ENCODE measurements around the gene GNB5.
"Not testable (repeated sequence)": the region's sequence is repeated elsewhere in the genome, so short reads cannot be mapped to it uniquely, and the experiment has no call there.

GNB5 gene

DNA sequence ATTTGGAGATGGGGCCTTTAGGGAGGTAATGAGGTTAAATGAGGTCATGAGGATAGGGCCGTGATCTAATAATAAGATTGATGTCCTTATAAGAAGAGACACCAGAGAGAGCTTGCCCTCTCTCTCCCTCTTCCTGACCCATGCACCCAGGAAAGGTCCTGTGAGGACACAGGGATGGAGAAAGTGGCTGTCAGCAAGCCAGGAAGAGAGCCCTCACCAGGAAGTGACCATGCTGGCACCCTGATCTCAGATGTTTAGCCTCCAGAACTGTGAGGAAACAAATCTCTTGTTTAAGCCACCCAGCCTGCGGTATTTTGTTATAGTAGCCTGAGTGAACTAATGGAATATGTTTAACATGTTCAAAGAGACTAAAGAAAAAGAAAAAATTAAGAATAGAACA, 15.3 kb upstream of the GNB5 start:
- DNase-seq = no peak

DNA sequence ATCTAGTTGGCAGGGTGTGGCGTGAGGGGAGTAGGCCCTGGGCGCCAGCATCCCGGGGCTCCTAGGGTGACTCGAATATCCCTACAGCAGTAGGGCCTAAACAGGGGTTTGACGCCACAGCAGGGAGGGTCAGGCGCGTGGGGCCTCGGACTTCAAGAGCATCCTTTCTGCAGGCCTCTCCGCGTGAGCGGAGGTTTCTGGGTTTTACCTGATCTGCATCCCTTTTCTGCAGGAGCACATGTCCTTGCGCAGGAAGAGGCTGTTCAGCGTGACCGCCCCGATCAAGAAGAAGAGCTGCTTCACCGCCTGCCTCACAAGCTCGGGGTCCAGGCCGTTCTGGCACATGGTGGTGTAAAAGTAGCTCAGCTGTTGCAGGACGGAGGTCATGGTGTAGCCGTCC, 13.5 kb upstream of the GNB5 start:
- DNase-seq = no peak

DNA sequence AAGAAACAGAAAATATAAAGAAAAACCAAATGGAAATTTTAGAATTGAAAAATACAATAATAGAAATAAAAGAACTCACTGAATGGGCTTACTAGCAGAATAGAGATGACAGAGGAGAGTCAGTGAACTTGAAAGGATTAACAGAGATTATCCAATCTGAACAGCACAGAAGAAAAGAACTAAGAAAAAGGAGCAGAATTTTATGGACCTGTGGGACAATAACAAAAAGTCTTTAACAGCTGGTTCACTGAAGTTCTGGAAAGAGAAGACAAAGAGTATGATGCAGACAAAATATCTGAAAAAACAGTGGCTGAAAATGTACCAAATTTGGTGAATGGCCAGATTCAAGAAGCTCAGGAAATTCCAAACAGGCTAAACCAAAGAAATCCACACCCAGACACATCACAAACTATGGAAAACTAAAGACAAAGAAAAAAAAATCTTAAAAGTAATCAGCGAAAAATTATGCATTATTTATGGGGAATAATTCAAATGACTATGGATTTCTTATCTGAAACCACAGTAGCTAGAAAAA, 9.7 kb upstream of the GNB5 start:
- no peak for DNase-seq

DNA sequence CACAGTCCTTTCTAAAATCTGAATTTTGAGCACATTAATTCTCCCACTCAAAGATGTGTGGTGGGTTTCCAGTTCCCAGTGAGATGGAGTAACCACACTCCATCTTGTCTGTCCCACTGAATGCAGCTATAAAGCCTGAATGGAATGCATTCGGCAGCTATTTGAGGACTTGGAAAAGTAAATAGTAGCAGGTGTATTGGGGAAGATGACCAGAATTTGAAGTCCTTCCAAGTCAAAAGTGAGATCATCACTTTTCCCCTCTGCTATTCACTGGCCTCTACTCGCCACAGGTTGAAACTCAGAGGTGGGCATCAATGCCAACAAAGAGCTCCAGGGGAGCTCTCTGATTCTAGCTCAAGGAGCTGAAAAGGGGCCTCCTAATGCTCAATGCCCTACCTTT, 8.1 kb upstream of the GNB5 start:
- no peak for DNase-seq

DNA sequence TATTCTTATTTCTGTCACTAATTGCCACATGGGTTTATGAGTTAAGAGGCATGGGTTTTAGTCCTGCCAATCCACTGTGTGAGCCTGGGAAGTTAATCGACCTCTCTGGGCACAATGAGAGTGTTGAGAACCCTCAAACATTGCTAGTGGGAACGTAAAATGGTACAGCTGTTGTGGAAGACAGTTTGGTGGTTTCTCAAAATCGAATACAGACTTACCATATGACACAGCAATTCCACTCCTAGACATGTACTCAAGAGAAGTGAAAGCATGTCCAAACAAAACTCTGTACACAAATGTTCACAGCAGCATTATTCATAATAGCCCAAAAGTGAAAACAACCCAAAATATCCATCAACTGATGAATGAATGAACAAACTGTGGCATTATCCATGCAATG, 5.7 kb upstream of the GNB5 start:
- DNase-seq = no peak

DNA sequence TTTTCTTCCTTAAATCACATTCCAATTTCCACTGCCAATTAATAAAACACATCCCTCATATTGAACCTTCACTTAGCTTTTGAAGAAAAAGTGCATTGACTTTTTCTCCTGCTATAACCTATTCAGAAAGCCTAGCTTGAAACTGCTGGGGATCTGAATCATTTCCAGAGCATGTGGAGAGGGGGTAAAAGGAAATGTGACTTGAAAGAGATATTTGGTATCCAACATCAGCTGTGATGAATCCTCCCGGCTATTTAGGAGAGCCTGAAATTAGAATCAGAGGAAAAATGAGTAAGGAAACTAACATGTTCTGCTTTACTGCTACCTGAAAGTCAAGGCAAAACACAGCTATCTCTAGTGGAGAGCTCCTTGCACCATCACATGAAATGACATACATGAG, 2.6 kb upstream of the GNB5 start:
- DNase-seq = no peak

DNA sequence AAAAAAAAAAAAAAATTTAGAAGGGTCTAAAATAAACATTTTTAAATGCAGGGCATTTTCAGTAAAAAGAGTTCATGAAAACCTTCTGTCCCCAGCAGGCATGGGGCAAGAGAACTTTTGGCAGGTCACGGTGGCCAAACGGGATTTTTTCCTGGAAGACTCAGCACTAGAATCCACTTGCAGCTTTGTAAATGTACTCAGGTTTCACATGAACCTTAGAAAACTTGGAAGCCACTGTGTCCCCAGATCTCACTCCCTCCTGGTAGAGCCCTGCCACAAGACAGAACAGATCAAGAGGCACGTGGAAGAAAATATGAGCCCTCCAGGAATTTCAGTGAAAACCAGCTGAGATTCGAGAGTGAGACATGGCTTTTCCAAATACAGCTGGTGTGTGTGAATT, 2.1 kb upstream of the GNB5 start:
- no peak for DNase-seq

DNA sequence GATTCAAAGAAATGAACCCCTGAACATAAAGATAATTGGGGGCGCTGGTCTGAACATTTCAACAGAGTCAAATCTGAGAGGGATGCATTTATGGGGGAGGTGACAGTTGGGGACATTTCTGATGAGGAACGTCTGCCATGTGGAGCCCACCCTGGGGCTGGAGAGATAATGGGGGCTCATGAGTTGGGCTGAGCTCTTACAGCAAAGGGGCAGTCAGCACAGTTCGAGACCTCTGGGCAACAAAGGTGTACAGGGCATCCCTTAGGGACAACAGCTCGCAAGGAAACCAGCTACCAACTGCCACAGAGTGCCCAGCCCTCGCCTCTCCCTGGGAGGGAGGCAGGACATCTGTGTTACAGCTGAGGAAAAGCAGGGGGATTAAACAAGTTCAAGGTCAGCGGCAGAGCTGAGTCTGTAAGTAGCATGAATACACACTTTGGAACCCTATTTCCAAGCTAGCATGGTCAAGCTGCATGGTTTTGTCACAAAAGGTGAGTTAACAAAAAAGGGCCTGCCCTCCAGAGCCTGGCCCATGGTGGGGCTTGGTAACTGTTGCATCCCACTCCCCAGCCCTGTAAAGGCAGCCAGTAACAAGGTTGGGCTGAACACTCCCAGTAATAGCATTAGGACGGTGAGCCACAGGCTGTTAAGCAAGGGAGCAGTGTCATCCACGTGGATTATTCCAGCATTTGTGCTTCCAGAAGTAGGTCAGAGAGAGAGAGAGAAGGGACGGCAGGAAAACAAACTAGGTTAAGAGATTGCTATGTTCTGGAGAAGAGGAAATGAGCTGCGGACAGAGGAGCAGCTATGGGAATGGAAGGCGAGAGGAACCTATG, 4.3 kb downstream of the GNB5 start:
- no peak for DNase-seq

DNA sequence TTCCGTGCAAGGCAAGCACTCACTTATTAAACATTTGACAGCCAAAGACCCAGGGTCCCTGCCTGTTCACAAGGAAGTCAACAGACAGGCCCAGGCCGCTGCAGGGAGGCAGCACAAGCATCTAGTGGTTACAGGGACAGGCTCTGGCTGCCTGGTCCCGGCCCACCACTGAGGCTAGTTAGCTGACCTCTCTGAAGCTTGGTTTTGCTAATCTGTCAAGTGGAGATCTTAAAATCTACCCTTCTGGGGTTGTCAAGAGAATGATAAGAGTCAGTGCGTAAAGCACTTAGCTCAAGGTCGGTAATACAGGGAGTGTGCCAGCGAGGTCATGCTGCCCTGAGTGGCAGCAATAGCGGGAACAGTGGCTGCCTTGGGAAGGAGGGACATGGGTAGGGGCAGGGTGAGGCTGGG, 6.0 kb downstream of the GNB5 start:
- no peak for DNase-seq

DNA sequence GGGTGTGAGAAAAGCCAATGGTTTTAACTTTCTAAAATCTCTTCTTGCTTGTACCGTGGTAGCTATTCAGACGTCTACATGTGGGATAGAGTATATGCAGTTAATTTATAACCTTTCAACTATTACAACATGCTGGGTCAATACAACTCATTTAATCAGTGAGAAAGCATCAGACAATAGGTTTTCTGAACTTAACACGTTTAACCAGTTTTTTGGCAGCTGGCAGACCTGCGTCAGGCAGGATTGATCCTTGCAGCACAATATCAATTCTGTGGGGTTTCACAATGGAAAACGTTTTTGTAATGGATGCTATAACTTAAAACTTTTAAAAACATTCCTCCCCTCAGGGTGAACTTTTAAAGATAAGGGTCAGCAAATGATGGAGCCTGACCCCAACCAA, 6.5 kb downstream of the GNB5 start:
- DNase-seq = no peak

DNA sequence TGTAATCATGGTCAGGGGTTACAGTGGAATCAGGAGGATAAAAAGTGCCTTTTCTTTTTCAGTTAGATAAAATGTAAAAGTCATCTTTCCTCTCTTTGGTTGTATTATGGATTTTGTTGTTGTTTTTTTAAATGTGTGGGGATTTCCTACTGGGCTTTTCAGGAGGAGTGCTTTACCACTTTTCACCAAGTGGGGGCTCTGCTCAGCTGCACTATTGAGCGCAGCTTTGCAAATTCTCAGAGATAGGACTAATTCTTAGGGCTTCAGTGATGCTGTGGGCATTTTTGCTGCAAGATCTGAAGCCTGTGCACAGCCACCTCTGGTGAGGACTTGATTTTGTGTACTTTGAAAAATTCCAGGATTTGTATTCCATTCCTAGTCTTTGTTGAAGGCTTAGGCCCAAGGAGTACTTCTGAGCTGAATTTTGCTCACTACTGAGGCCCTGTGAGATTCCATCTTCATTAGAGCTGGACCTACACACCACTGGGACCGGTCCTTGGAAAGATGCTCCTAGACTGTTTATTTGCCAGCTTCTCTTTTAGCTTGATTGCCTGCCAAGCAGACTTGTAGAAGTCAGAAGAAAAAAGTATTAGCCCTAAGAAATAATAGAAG, 7.5 kb downstream of the GNB5 start:
- DNase-seq = no peak

DNA sequence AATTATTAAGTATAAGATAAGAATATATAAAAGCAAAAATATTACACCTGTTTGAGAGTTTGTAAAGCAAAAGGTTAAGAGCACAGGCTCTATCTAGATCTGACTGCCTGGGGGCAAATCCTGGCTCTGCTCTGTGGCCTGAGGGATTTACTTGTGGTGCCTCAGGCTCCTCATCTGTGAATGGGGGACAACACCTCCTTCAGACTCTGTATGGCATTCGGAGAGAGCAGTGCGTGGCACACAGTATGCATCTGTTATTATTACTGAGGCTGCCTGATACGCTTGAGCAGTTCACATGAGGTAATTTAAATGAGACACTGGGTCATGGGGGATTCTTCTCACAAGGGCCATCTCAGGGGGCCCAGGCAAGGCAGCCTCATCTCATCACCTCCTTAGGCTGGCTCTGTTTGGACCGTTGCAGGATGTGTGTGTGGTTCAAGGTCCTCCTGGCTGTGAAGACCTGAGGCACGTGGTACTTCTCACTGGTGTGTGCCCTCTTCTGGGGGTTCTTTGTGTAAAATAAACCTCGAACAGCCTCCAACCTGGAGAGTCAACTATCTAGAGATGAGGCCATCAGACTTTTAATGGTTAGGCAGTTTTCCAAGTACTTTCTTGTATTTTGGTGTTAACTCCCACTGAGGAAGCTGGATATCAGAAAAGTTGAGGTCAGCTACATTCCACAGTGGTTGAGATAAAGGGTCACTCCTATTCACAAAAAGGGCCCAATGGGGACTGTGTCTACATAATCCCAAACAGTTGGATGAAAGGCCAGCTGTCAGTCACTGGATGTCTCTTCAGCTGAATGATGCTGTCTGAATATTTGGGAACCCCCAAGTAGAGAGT, 9.0 kb downstream of the GNB5 start:
- no peak for DNase-seq

DNA sequence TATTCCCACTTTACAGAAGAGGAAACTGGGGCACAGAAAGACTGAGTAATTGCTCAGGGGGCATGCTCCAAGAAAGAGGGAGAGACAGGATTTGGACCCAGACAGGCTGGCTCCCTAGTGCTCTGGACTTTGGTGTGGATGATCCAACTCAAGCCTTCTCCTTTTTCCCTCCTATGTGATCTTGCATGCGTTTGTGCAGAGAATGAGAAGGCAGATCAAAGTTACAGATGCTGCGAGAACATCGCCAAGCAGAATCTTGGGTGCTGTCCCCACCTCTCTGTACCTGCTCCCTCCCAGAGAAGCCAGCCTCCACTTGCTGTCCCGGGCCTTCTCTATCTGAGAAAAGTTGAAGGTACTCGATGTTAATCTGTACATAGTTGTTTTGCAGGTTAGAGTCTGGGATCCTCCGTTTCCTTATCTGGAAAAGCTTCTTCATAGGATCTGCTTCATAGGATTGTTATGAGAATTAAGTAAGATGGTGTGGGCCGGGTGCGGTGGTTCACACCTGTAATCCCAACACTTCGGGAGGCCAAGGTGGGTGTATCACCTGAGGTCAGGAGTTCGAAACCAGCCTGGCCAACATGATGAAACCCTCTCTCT, 10.2 kb downstream of the GNB5 start:
- no peak for DNase-seq

DNA sequence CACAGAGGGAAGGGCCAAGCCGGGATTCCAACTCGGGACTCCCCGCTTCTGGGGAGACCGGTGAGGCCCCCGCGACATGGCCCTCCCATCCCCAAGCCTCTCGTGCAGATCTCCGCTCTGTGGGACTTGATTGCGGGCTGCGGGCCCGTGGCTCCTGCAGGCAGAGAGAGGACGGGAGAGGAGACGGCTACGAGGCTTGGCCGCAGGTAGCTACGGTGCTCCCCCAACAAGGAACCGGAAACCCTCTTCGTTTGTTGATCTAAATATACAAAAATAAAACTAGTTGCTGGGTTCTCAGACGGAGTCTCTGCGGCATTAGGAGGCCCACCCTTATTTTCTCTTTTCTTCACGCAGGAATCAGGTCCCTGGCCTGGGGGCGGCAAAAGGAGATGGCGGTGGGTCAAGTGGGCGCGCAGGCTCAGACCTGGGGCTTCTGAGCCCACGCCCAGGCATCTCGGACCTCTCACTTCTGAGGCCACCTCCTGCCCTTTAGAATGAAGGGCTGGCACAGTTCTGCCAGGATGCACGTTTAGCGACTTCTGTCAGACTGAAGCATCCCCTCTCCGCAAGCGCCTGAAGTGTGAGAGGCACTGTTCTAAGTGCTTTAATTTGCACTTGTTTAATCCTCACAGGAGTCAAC, 10.9 kb downstream of the GNB5 start:
- DNase-seq = peak; percentile 5

DNA sequence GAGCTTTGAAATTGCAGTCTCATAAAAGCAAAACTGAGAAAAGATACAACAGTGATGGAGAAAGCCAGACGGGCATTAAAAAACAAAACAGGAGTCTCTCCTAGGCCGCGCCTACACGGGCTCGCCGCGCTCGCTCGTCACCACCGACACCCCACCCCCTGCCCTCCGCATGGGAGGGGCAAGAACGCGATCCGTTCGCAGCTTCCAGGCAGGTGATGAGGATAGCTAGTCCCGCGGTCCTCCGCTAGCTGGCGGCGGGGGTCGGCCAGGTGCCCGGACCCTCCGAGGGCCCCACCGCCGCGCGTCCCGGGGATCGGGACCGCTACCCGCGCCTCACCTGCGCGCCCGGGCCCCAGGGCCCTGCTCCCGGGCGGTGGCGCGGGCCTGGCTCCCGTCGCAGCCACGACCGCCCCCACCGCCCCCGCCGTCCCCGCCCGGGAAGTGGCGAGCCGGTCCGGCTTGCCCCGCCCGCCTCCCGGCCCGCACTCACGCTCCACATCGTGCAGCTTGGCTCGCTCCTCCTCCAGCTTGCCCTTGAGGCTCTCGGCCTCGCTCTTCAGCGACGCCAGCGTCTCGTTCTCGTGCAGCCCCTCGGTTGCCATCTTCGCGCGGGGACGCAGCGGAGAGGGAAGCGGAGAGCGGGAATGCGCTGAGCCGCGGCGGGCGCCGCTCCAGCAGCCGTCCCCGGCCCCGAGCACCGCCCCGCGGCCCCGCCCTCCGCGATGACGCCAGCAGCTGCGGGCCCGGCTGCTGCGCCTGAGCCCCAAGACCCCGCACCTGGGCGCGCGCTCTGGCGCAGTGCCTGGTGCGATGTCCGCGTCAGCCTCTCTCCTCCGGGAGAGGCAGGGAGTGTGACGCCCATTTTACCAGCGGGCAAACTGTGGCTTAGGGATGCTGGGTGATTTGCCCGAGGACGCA, 11.7 kb downstream of the GNB5 start:
- DNase-seq = peak; percentile 48

DNA sequence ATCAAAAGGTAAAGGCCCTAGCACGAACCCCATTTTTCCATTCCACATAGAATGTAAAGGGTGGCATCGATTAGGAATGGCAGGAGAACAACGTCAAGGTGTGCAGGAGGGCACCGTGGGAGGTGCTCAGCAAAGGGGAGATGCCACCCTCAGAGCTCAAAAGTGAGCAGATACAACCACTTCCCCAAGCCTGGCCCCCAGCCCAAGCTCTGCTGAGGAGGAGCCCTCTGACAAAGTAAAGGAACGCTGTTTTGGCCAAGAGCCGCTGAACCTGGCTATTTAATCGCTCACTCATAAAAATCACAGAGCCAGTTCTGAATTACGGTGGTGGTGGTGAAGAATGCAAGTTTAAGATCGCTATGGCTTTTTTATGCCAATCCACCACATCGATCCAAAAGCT, 12.4 kb downstream of the GNB5 start:
- no peak for DNase-seq

DNA sequence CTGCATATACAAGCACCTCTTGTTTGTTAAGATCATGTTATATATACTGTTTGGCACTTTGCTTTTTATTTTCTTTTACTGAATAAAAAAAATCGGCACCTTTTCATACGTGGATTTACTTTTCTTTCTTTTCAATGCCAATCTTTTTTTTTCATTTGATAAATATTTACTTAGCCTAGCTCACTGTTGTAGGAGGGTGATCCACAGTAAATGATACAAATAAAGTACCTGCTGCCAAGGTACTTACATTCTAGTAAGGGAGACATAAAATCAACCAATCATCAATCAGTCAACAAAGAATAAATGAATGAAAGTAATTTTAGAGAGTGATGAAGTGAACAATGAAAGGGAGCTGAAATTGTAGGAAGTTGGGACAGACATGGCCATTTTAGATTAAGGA, 18.3 kb downstream of the GNB5 start:
- no peak for DNase-seq

DNA sequence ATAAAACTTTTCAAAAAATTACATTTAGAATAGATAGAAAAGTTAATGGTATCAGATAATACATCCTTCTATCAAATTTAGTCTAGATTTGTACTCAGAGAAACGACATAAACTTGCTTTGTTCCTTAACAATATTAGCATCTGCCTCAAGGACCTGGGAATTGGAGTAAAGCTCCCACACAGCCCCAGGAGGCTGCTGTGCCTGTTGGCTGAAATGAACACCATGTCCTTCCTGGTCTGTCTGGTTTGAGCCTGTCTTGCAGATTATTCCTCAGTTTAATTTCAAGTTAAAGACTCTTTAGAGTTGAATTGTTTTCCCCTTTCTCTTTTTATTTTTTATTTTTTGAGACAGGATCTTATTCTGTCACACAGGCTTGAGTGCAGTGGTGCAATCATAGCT, 19.4 kb downstream of the GNB5 start:
- DNase-seq = no peak

DNA sequence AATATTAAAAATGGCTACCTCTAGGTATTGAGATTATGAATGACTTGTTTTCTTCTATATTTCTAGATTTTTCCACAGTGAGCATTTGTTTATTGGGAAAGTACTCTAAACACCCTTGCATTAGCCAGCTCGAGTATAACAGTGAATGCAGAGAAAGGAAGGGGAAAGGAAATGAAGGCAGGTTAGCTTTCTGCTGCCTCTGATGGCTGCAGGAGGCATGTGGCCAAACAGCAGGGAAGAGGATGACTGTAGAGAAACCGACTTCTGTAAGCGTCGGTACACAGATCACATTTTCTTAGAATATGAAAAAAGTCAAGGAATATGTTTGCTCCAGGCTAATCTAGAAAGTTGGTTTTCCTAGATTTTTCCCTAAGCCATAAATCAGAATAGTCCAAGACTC, 19.8 kb downstream of the GNB5 start:
- DNase-seq = no peak

DNA sequence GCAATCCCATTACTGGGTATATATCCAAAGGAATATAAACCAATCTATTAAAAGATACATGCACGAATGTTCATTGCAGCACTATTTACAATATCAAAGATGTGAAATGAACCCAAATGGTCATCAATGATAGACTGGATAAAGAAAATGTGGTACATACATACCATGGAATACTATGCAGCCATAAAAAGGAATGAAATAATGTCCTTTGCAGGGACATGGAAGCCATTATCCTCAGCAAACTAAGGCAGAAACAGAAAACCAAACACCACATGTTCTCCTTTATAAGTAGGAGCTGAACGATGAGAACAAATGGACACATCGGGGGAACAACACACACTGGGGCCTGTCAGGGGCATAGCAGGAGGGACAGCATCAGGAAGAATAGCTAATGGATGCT, 21.0 kb downstream of the GNB5 start:
- DNase-seq = not testable (repeated sequence)

DNA sequence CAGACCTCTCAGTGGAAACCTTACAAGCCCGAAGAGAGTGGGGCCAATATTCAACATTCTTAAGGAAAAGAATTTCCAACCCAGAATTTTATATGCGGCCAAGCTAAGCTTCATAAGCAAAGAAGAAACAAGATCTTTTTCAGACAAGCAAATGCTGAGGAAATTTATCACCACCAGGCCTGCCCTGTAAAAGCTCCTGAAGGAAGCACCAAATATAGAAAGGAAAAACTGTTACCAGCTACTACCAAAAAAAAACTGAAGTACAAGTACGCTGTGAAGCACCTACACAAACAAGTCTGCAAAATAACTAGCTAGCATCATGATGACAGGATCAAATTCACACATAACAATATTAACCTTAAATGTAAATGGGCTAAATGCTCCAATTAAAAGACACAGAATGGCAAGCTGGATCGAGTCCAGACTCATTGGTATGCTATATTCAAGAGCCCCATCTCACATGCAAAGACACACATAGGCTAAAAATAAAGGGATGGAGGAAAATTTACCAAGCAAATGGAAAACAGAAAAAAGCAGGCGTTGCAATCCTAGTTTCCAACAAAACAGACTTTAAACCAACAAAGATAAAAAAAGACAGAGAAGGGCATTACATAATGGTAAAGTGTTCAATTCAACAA, 25.6 kb downstream of the GNB5 start:
- not testable (repeated sequence) for DNase-seq
